Measurements from ENCODE around the gene IPO5.

IPO5 gene

GRCh38 chr13:98059276-98059675 lies 105.8 kb downstream of the IPO5 start:
- no peak for DNase-seq (ENCODE audit: low spot score)

- no peak for DNase-seq (ENCODE audit: low spot score)
These were observed 106.8 kb downstream of the IPO5 start for GRCh38 chr13:98060282-98060681.

GRCh38 chr13:98065468-98065867 lies 112.0 kb downstream of the IPO5 start:
- no peak for DNase-seq (ENCODE audit: low spot score)

DNA sequence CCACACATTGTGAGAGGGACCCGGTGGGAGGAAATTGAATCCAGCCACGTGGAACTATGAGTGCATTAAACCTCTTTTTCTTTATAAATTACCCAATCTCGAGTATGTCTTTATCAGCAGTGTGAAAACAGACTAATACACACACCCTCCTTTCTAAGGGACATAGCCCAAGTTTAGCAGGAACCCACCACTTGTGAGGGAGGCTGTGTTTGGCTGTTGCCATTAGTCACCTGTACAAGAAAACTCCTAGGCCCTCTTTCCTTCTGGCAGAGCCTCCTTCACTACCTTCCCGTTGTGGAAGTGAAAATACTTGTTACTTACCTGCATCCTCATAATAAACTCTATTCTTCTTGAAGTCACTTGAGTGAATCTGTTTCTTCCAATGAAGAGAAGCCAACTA lies 113.2 kb downstream of the IPO5 start:
- DNase-seq (ENCODE audit: low spot score) = no peak

- DNase-seq (ENCODE audit: low spot score) = no peak
These were observed 115.0 kb downstream of the IPO5 start for GRCh38 chr13:98068521-98068920.

DNA sequence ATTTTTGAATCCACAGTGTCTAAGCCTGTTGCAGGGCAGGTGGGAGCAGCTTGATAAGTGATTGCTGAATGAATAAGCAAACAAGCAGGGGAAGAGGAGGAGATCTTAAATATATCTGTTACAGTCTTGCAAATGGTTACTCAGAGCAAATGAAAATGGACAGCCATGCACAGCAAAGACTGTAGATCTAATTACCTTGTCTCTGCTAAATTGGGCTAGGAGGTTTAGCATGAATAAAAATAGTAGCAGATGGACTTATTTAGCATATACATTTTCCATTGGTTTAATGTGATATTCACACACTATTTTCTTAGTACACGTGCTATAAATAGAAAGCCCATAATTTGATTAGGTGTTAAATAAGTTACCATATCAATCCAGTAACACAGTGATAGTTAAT lies 116.5 kb downstream of the IPO5 start:
- DNase-seq (ENCODE audit: low spot score) = no peak

DNA sequence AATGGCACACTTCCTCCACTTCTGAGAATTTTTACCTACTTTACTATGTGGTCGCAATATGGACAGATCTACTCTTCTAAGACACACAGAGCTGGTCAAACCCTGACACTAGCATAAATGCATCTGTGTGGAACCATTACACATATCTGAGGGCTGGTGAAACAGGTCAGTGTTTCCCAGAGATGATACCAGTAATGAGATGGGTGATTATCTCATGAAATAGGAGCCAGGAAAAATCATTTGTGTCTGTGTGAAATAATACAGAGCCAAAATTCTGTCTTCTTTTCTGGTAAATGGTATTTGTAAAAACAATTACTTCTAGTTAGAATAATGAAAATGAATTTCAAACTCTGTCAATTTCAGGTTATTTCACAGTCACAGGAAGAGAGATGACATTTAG lies 117.8 kb downstream of the IPO5 start:
- no peak for DNase-seq (ENCODE audit: low spot score)

- no peak for DNase-seq (ENCODE audit: low spot score)
These were observed 119.0 kb downstream of the IPO5 start for GRCh38 chr13:98072476-98072875.
